Right hindlimb (tissue), 1 donor: Measurements from ENCODE around the gene WNT5A.
A peak's percentile ranks its signal among the peaks of the same experiment; 100 is the strongest.

Source experiments
- DNase-seq: peaks from one replicate; pipeline ENCODE4 v3.0.0-alpha.2; 2018

Gene WNT5A

GRCh38 chr3:55486857-55487380 lies at the start of gene WNT5A:
Gene WNT5A, minus strand, starts transcription at chr3:55487306. Its CDS starts 321 bp downstream, at chr3:55486985.
- peak; percentile 69 for DNase-seq

GRCh38 chr3:55534876-55535275 lies 47.8 kb upstream of the WNT5A start:
- DNase-seq = no peak

GRCh38 chr3:55532806-55533205 lies 45.7 kb upstream of the WNT5A start:
- DNase-seq = no peak

- DNase-seq = no peak
Observed at GRCh38 chr3:55531321-55531720, 44.2 kb upstream of the WNT5A start.

- DNase-seq = no peak
Observed at GRCh38 chr3:55527361-55527760, 40.3 kb upstream of the WNT5A start.

GRCh38 chr3:55526332-55527030 lies 39.4 kb upstream of the WNT5A start:
- peak; percentile 52 for DNase-seq

GRCh38 chr3:55525436-55525835 lies 38.3 kb upstream of the WNT5A start:
- DNase-seq = no peak

- DNase-seq = no peak
Observed at GRCh38 chr3:55524565-55525244, 37.6 kb upstream of the WNT5A start.

- DNase-seq = no peak
Observed at GRCh38 chr3:55523471-55523870, 36.4 kb upstream of the WNT5A start.

GRCh38 chr3:55521738-55522421 lies 34.8 kb upstream of the WNT5A start:
- DNase-seq = peak; percentile 36

GRCh38 chr3:55521064-55521737 lies 34.1 kb upstream of the WNT5A start:
- no peak for DNase-seq

- no peak for DNase-seq
Observed at GRCh38 chr3:55519019-55519418, 31.9 kb upstream of the WNT5A start.

- DNase-seq = no peak
Observed at GRCh38 chr3:55518451-55518850, 31.3 kb upstream of the WNT5A start.

GRCh38 chr3:55516392-55517030 lies 29.4 kb upstream of the WNT5A start:
- no peak for DNase-seq

GRCh38 chr3:55515550-55516246 lies 28.6 kb upstream of the WNT5A start:
- DNase-seq = no peak

GRCh38 chr3:55514962-55515361 lies 27.9 kb upstream of the WNT5A start:
- DNase-seq = no peak

GRCh38 chr3:55512571-55513343 lies 25.7 kb upstream of the WNT5A start:
- no peak for DNase-seq

GRCh38 chr3:55511895-55512570 lies 24.9 kb upstream of the WNT5A start:
- no peak for DNase-seq

- DNase-seq = no peak
Observed at GRCh38 chr3:55508335-55508734, 21.2 kb upstream of the WNT5A start.

GRCh38 chr3:55507808-55508207 lies 20.7 kb upstream of the WNT5A start:
- no peak for DNase-seq

- no peak for DNase-seq
Observed at GRCh38 chr3:55505776-55506175, 18.7 kb upstream of the WNT5A start.
